Activated CD4-positive, alpha-beta T cell treated with anti-CD3 and anti-CD28 coated beads, Interleukin-2, amount 10 ng/mL, durations not matched to agents 24 days and 14 days (primary cell): ENCODE results near the gene LRRC61. TPM values are rescaled to one million over a fixed set of nuclear protein-coding genes. Genes with fewer than 3 reads are reported as not detected.

Experiments used
- DNase-seq: peaks from one replicate; pipeline ENCODE4 v3.0.0; 2022
- H3K27ac Mint-ChIP-seq: one replicate; pipeline ENCODE4 v1.8.0; 2022; ENCODE audit warnings: mild to moderate bottlenecking, mixed read lengths
- H3K27me3 Mint-ChIP-seq: one replicate; pipeline ENCODE4 v1.8.0; 2022; ENCODE audit warnings: mixed read lengths
- H3K36me3 Mint-ChIP-seq: one replicate; pipeline ENCODE4 v1.8.0; 2022; ENCODE audit warnings: low read depth, mild to moderate bottlenecking, mixed read lengths
- H3K4me1 Mint-ChIP-seq: one replicate; pipeline ENCODE4 v1.8.0; 2021; ENCODE audit warnings: mixed read lengths
- H3K4me3 Mint-ChIP-seq: one replicate; pipeline ENCODE4 v1.8.0; 2022; ENCODE audit warnings: mild to moderate bottlenecking, moderate library complexity, mixed read lengths
- H3K9me3 Mint-ChIP-seq: one replicate; pipeline ENCODE4 v1.8.0; 2021; ENCODE audit warnings: mixed read lengths
- intact Hi-C: fragments of 100-400 bp; cut with micrococcal nuclease; formaldehyde crosslinking; loops from one replicate; pipeline ENCODE4 v1.15.1; 2023
- total RNA-seq: library from RNA; stranded (reverse); gene quantifications from 2 replicates; pipeline ENCODE4 v1.2.3, GENCODE V29; 2022

LRRC61 gene
- total RNA-seq, 1 donor from 2014 or later, result 26.8 TPM

- intact Hi-C loops, result no loop called here
- DNase-seq, result no peak
- no peak within 1 kb of the TSS for H3K4me3 Mint-ChIP-seq
Observed at GRCh38 chr7:150341263-150342120, 18.3 kb downstream of the LRRC61 start, which contains the start of gene RARRES2. RARRES2 (minus strand) TSS chr7:150341629; CDS start chr7:150340609, 1,020 bp downstream.

DNA sequence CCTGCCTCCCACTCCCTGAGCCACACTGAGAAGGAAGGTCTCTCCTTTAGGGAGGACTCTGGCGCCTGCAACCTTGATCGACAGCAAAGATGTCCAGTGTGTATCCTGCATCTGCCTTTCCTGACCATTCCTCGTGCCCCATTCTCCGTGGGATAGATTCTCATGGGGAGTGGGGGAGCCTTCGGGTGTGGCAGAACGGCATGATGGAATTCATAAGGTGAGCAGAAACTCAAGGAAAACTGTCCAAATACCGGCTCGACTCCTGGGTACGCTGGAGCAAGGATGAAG, 18.9 kb downstream of the LRRC61 start:
- peaks cover 6% of the 10 kb centered on the region for H3K36me3 Mint-ChIP-seq
- H3K4me3 Mint-ChIP-seq, result no peak overlapping the region
- H3K27me3 Mint-ChIP-seq, result peaks cover 47% of the 10 kb centered on the region
- H3K9me3 Mint-ChIP-seq, result peaks cover 8% of the 10 kb centered on the region
- H3K4me1 Mint-ChIP-seq, result peaks cover 3% of the 10 kb centered on the region
- no peak for DNase-seq
- H3K27ac Mint-ChIP-seq, result no peak overlapping the region
- intact Hi-C loops, result no loop called here

More at GRCh38 chr7:150341263-150342120, 18.3 kb downstream of the LRRC61 start, which contains the start of gene RARRES2:
- Mint-ChIP-seq H3K36me3 (peaks cover 6% of the 10 kb centered on the region), H3K4me1 (peaks cover 3% of the 10 kb centered on the region), H3K27me3 (peaks cover 43% of the 10 kb centered on the region), H3K9me3 (peaks cover 8% of the 10 kb centered on the region), H3K27ac (no peak within 1 kb of the TSS)

GRCh38 chr7:150343225-150343624, 20.1 kb downstream of the LRRC61 start:
- Mint-ChIP-seq H3K9me3 (peaks cover 8% of the 10 kb centered on the region), H3K4me1 (peaks cover 3% of the 10 kb centered on the region), H3K27me3 (peaks cover 49% of the 10 kb centered on the region), H3K36me3 (peaks cover 3% of the 10 kb centered on the region), H3K4me3 (no peak overlapping the region), H3K27ac (no peak overlapping the region)
- no peak for DNase-seq
- intact Hi-C loops, result no loop called here

GRCh38 chr7:150344299-150344698, 21.1 kb downstream of the LRRC61 start:
- Mint-ChIP-seq H3K27me3 (peaks cover 49% of the 10 kb centered on the region), H3K36me3 (peaks cover 3% of the 10 kb centered on the region), H3K4me1 (peaks cover 3% of the 10 kb centered on the region)

GRCh38 chr7:150345012-150345411, 21.9 kb downstream of the LRRC61 start:
- intact Hi-C loops, result no loop called here
- peaks cover 3% of the 10 kb centered on the region for H3K4me1 Mint-ChIP-seq
- H3K27ac Mint-ChIP-seq, result no peak overlapping the region

More at GRCh38 chr7:150344299-150344698, 21.1 kb downstream of the LRRC61 start:
- H3K9me3 Mint-ChIP-seq, result peaks cover 8% of the 10 kb centered on the region
- no peak overlapping the region for H3K4me3 Mint-ChIP-seq
- intact Hi-C loops, result no loop called here
- no peak for DNase-seq
- H3K27ac Mint-ChIP-seq, result no peak overlapping the region

DNA sequence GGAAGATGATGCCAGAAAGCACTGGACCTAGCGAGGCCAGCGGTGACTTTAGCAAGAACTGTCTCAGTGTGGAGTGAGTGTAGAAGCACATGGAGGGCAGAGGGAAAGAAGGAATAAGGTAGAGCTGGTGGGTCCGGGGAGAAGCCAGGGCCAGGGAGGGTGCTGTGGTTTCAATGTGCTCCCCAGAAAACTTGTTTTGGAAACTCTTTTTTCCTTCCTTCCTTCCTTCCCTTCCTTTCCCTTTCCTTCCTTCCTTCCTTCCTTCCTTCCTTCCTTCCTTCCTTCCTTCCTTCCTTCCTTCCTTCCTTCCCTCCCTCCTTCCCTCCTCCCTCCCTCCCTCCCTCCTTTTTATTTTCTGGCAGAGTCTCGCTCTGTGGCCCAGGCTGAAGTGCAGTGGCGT, 23.8 kb downstream of the LRRC61 start:
- peaks cover 37% of the 10 kb centered on the region for H3K27me3 Mint-ChIP-seq
- peaks cover 8% of the 10 kb centered on the region for H3K9me3 Mint-ChIP-seq
- H3K4me1 Mint-ChIP-seq, result peaks cover 2% of the 10 kb centered on the region
- H3K27ac Mint-ChIP-seq, result no peak overlapping the region
- no peak overlapping the region for H3K4me3 Mint-ChIP-seq
- intact Hi-C loops, result no loop called here
- DNase-seq, result no peak
- peaks cover 2% of the 10 kb centered on the region for H3K36me3 Mint-ChIP-seq

More at GRCh38 chr7:150345012-150345411, 21.9 kb downstream of the LRRC61 start:
- Mint-ChIP-seq H3K9me3 (peaks cover 8% of the 10 kb centered on the region), H3K4me3 (no peak overlapping the region), H3K27me3 (peaks cover 46% of the 10 kb centered on the region), H3K36me3 (peaks cover 3% of the 10 kb centered on the region)
- DNase-seq, result no peak

DNA sequence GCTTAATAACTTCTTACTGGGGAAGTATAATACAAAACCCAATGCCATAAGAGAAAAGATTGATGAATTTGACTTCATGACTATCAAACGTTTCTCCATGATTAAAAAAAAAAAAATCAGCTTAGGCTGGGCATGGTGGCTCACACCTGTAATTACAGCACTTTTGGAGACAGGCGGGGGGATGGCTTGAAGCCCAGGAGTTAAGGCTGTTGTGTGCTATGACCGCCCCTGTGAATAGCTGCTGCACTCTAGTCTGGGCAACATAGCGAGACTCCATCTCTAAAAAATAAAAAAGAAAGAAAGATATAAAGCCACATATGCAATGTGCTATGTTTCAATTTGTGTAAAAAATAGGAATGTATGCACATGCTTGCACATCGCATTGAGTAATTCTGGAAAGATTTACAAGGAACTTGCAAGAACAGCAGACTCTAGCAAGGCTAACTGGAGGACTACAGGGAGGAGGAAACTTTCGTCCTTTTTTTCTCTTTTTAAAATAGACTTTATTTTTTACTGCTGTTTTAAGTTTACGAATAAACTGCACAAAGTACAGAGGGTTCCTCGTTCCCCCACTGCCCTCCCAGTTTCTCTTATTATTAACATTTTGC, 28.5 kb downstream of the LRRC61 start:
- Mint-ChIP-seq H3K27me3 (peaks cover 10% of the 10 kb centered on the region), H3K9me3 (no peaks in the 10 kb centered on the region), H3K4me1 (peaks cover 10% of the 10 kb centered on the region), H3K4me3 (no peak overlapping the region), H3K36me3 (no peaks in the 10 kb centered on the region), H3K27ac (no peak overlapping the region)
- intact Hi-C loops, result loop anchor here (10.0 kb wide), 1 partner anchor 633 kb away; no protein-coding TSS in a partner anchor
- DNase-seq, result no peak

DNA sequence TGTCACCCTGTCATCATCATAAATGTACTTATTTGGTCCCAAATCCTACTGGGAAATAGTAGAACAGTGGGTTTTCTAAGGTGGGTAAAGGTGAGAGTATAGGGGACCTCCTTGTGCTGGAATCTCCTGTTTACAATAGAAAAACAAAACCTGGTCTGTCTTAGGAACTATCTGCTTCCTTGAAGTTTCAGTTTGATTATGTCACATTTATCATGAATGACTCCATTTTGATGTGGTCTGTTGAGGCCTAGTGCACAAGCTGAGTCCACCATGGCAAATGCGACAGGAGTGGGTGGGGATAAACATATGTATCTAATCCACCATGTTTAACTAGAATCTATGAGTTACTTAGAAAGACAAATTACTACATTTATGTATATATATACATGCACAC, 32.5 kb downstream of the LRRC61 start:
- Mint-ChIP-seq H3K9me3 (peaks cover 4% of the 10 kb centered on the region), H3K27me3 (peaks cover 6% of the 10 kb centered on the region), H3K4me3 (no peak overlapping the region), H3K4me1 (peaks cover 39% of the 10 kb centered on the region), H3K36me3 (no peaks in the 10 kb centered on the region), H3K27ac (no peak overlapping the region)
- intact Hi-C loops, result loop anchor here (1.0 to 10.0 kb wide), 3 partner anchors 66 to 629 kb away; no protein-coding TSS in a partner anchor
- DNase-seq, result no peak

- Mint-ChIP-seq H3K9me3 (peaks cover 4% of the 10 kb centered on the region), H3K36me3 (no peaks in the 10 kb centered on the region), H3K27ac (peak overlapping the region; percentile 41), H3K4me3 (no peak overlapping the region), H3K4me1 (peaks cover 39% of the 10 kb centered on the region), H3K27me3 (peaks cover 3% of the 10 kb centered on the region)
- peak; percentile 79 for DNase-seq
- intact Hi-C loops, result loop anchor here (1.0 to 10.0 kb wide), 3 partner anchors 65 to 628 kb away; no protein-coding TSS in a partner anchor
Observed at GRCh38 chr7:150356265-150356897, 33.2 kb downstream of the LRRC61 start.

GRCh38 chr7:150357270-150357669, 34.1 kb downstream of the LRRC61 start:
- H3K27ac Mint-ChIP-seq, result peak overlapping the region; percentile 92
- peak; percentile 85 for DNase-seq
- peaks cover 39% of the 10 kb centered on the region for H3K4me1 Mint-ChIP-seq
- H3K4me3 Mint-ChIP-seq, result peak overlapping the region; percentile 73
- intact Hi-C loops, result loop anchor here (1.0 to 10.0 kb wide), 5 partner anchors 11 to 628 kb away; partner anchors contain the start of gene REPIN1
- peaks cover 4% of the 10 kb centered on the region for H3K9me3 Mint-ChIP-seq
- no peaks in the 10 kb centered on the region for H3K36me3 Mint-ChIP-seq
- H3K27me3 Mint-ChIP-seq, result peaks cover under 1% of the 10 kb centered on the region

DNA sequence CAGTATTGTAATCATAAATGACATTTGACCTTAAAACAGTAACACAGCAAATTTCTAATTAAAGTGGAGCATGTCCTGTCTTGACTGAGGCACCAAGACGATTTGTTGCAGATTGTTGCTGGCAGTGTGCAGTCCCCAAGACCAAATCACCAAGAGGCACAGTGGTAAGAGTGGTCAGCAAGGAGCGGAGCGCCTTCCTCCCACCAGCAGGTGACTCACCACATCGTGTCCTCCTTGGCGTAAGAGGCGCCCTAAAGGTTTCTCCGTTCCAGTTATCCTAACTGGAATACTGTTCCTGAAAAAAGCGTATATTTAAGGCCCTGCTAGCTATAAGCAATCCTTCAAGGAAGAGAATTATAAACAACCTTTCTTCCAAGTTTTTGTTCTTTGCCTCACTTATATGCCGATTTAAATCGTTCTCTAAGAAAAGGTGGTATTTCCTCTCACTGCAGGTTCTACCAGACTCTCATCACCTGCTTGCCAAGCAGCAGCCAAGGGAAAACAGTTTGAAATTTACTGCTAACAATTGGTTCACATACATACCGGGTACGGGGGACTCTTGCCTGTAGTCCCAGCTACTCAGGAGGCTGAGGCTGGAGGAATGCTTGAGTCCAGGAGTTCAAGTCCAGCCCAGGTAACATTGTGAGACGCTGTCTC, 34.7 kb downstream of the LRRC61 start:
- Mint-ChIP-seq H3K27me3 (no peaks in the 10 kb centered on the region), H3K36me3 (no peaks in the 10 kb centered on the region), H3K27ac (peak overlapping the region; percentile 92), H3K9me3 (peaks cover 4% of the 10 kb centered on the region), H3K4me3 (peak overlapping the region; percentile 73), H3K4me1 (peaks cover 39% of the 10 kb centered on the region)
- intact Hi-C loops, result loop anchor here (1.0 to 10.0 kb wide), 5 partner anchors 10 to 627 kb away; partner anchors contain the start of gene REPIN1
- no peak for DNase-seq

DNA sequence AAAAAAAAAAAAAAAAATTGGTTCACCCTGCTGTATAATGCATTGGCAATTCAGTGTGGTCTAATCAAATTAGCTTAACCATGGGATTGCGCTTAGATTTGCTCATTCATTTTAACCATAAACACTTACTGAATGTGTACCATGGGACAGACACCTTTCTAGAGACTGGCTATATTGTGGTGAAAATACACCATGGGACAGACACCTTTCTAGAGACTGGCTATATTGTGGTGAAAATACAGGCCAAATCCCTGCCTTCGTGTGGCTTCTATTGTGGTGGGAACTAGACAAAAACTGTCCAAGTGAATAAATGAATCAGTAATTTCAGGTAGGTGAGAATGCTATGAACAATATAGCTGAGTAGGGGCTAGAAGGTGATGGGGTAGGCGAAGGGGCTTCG, 35.3 kb downstream of the LRRC61 start:
- H3K4me3 Mint-ChIP-seq, result no peak overlapping the region
- intact Hi-C loops, result loop anchor here (5.0 to 10.0 kb wide), 2 partner anchors 399 to 626 kb away; no protein-coding TSS in a partner anchor
- no peak for DNase-seq
- H3K36me3 Mint-ChIP-seq, result no peaks in the 10 kb centered on the region
- H3K4me1 Mint-ChIP-seq, result peaks cover 39% of the 10 kb centered on the region
- no peaks in the 10 kb centered on the region for H3K27me3 Mint-ChIP-seq
- peaks cover 4% of the 10 kb centered on the region for H3K9me3 Mint-ChIP-seq
- peak overlapping the region; percentile 41 for H3K27ac Mint-ChIP-seq

GRCh38 chr7:150358988-150359621, 36.0 kb downstream of the LRRC61 start:
- H3K4me1 Mint-ChIP-seq, result peaks cover 44% of the 10 kb centered on the region
- H3K36me3 Mint-ChIP-seq, result no peaks in the 10 kb centered on the region
- DNase-seq, result no peak
- H3K4me3 Mint-ChIP-seq, result no peak overlapping the region
- H3K27me3 Mint-ChIP-seq, result no peaks in the 10 kb centered on the region
- intact Hi-C loops, result loop anchor here (5.0 to 10.0 kb wide), 2 partner anchors 398 to 626 kb away; no protein-coding TSS in a partner anchor
- peak overlapping the region; percentile 62 for H3K27ac Mint-ChIP-seq
- H3K9me3 Mint-ChIP-seq, result peaks cover 4% of the 10 kb centered on the region
